Caco-2 (cell line): ENCODE data around the gene EPG5. TPM values are rescaled to one million over a fixed set of nuclear protein-coding genes. Genes with fewer than 3 reads are reported as not detected.

ENCODE experiments used
- Bru-seq: library from RNA; stranded (reverse); fragments of 400-500 nt; gene quantifications from one replicate; lab custom pipeline; 2021; lab: Mats Ljungman, UMichigan
- BruChase-seq, 2 experiments: library from RNA; stranded (reverse); fragments of 400-500 nt; gene quantifications; one replicate each; lab custom pipeline; 2021; lab: Mats Ljungman, UMichigan
- BruUV-seq: library from RNA; stranded (reverse); fragments of 400-500 nt; replicated peaks from 2 replicates; lab custom pipeline; 2021; lab: Mats Ljungman, UMichigan
- CTCF ChIA-PET: fragments of 300-600 bp; sonication (Branson Sonifier 250); formaldehyde crosslinking; loops from one replicate; lab custom pipeline; 2022; ENCODE audit warnings: antibody characterized with exemption; lab: Charles Lee
- POLR2A ChIA-PET: fragments of 300-600 bp; sonication (Branson Sonifier 250); formaldehyde crosslinking; loops from one replicate; lab custom pipeline; 2022; ENCODE audit warnings: antibody characterized with exemption; lab: Charles Lee
- DNase-seq, 2 experiments: peaks; one replicate each; pipeline versions ENCODE4 v3.0.0 to v3.0.0-alpha.2; 2020 to 2022
- H3K27me3 ChIP-seq: replicated peaks from 2 replicates; pipeline ENCODE4 v1.6.0; 2011; ENCODE audit warnings: low read length; ENCODE audit not compliant: control insufficient read depth, insufficient read depth
- H3K36me3 ChIP-seq: 2 replicates; pipeline ENCODE4 v1.5.1; 2011; ENCODE audit warnings: low read length; ENCODE audit not compliant: control insufficient read depth, insufficient read depth
- H3K4me1 ChIP-seq: fragments of 250-450 bp; sonication (Bioruptor Pico); 2 replicates; pipeline ENCODE4 v1.5.1; 2020; ENCODE audit warnings: mild to moderate bottlenecking
- H3K4me3 ChIP-seq: 2 replicates; pipeline ENCODE4 v1.5.1; 2011; ENCODE audit warnings: low read depth, mild to moderate bottlenecking, control low read depth, low read length
- H3K9me3 ChIP-seq: fragments of 250-450 bp; sonication (Bioruptor Pico); 2 replicates; pipeline ENCODE4 v1.5.1; 2020; ENCODE audit warnings: mild to moderate bottlenecking, moderate library complexity
- H3K27ac Mint-ChIP-seq: one replicate; pipeline ENCODE4 v1.8.0; 2022; ENCODE audit warnings: mixed read lengths; ENCODE audit not compliant: unreplicated experiment
- H3K27me3 Mint-ChIP-seq: one replicate; pipeline ENCODE4 v1.8.0; 2022; ENCODE audit warnings: mixed read lengths; ENCODE audit not compliant: insufficient read depth, unreplicated experiment
- H3K36me3 Mint-ChIP-seq: one replicate; pipeline ENCODE4 v1.8.0; 2022; ENCODE audit warnings: mild to moderate bottlenecking, mixed read lengths; ENCODE audit not compliant: insufficient read depth, unreplicated experiment
- H3K4me1 Mint-ChIP-seq: one replicate; pipeline ENCODE4 v1.8.0; 2022; ENCODE audit warnings: low read depth, mixed read lengths; ENCODE audit not compliant: unreplicated experiment
- H3K4me3 Mint-ChIP-seq: one replicate; pipeline ENCODE4 v1.8.0; 2022; ENCODE audit warnings: mild to moderate bottlenecking, moderate library complexity, mixed read lengths; ENCODE audit not compliant: unreplicated experiment
- H3K9me3 Mint-ChIP-seq: one replicate; pipeline ENCODE4 v1.8.0; 2022; ENCODE audit warnings: mixed read lengths; ENCODE audit not compliant: unreplicated experiment
- intact Hi-C: fragments of 100-400 bp; cut with micrococcal nuclease; formaldehyde crosslinking; loops from one replicate; pipeline ENCODE4 v1.10.0; 2022; ENCODE audit not compliant: unreplicated experiment
- long read RNA-seq: library from polyadenylated mRNA; stranded (forward); transcript quantifications from one replicate; pipeline ENCODE4 v2.0.0, GENCODE V29; 2022
- total RNA-seq: library from RNA; stranded (reverse); gene quantifications from 2 replicates; pipeline ENCODE4 v1.2.3, GENCODE V29; 2022
- TF ChIP-seq, protein P1 (sequence below), 2 experiments: fragments of 200-600 bp in 1 of 2; IDR thresholded peaks; 1 replicate in 1 of 2; 2 replicates in 1 of 2; pipeline versions ENCODE4 v1.5.1 to v1.8.0; 2011 to 2022; ENCODE audit warnings: antibody characterized with exemption in 1 of 2, control low read depth in 1 of 2, inconsistent platforms in 1 of 2, low read depth in 1 of 2, low read length in 1 of 2, mild to moderate bottlenecking in 1 of 2, moderate library complexity in 1 of 2; ENCODE audit not compliant: insufficient read depth in 1 of 2, severe bottlenecking in 1 of 2, unreplicated experiment in 1 of 2

The EPG5 gene, protein sequence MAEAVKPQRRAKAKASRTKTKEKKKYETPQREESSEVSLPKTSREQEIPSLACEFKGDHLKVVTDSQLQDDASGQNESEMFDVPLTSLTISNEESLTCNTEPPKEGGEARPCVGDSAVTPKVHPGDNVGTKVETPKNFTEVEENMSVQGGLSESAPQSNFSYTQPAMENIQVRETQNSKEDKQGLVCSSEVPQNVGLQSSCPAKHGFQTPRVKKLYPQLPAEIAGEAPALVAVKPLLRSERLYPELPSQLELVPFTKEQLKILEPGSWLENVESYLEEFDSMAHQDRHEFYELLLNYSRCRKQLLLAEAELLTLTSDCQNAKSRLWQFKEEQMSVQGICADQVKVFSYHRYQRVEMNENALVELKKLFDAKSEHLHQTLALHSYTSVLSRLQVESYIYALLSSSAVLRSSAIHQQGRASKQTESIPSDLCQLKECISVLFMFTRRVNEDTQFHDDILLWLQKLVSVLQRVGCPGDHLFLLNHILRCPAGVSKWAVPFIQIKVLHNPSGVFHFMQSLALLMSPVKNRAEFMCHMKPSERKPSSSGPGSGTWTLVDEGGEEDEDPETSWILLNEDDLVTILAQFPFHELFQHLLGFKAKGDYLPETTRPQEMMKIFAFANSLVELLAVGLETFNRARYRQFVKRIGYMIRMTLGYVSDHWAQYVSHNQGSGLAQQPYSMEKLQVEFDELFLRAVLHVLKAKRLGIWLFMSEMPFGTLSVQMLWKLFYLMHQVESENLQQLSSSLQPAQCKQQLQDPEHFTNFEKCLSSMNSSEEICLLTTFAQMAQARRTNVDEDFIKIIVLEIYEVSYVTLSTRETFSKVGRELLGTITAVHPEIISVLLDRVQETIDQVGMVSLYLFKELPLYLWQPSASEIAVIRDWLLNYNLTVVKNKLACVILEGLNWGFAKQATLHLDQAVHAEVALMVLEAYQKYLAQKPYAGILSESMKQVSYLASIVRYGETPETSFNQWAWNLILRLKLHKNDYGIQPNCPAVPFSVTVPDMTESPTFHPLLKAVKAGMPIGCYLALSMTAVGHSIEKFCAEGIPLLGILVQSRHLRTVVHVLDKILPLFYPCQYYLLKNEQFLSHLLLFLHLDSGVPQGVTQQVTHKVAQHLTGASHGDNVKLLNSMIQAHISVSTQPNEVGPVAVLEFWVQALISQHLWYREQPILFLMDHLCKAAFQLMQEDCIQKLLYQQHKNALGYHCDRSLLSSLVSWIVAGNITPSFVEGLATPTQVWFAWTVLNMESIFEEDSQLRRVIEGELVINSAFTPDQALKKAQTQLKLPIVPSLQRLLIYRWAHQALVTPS (N-terminal part only)
- 10.6 and 12.0 TPM in 2 replicates for total RNA-seq
- Bru-seq, nascent RNA: percentile 59 among the genes with signal in this experiment
- BruChase-seq, experiment 1, labeled RNA remaining after a 2-hour chase: percentile 61 among the genes with signal in this experiment
- percentile 58 among the genes with signal in this experiment for BruChase-seq, experiment 2, labeled RNA remaining after a 6-hour chase
- long read RNA-seq, partial matches to known transcripts: 0 of 1 reads
- long read RNA-seq, other reads (novel, unspliced or antisense): 1 of 1 reads

DNA sequence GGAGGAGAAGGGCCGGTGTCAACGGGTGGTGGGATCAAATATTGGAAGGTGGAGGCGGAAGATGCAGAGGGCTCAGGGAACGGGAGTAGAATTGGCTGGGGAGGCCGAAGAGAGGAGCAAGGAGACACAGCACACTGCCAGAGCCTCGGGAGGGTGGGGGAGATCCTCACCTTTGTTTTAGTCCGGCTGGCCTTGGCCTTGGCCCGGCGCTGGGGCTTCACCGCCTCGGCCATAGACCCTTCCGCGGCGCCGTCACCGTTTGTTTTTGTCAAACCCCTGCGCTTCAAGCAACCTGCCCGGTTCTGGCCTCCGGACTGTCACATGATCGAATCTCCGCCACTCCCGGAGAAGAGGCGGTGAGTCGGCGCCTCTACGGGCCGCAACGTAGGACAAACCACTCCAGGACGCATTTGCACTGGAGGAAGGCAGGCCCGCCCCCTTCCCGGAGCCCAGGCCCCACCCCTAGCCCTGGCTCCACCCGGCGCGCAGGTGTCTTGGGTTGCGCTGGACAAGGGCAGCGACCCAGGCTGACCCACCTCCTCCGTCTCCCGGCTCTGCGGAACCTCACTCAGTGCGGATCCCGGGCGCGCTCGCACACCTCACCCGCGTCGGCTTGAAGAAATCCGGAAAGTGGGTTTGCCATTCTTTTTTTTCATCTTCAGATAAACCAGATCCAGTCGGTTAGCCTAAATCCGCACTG lies at the start of gene EPG5:
TSS of gene EPG5 (minus strand) at position 323 of the 700 bp plus-strand sequence. CDS start at position 233, 90 bp downstream.
- no TSS peak for BruUV-seq
- Mint-ChIP-seq H3K27ac (peak within 1 kb of the TSS; percentile 92), H3K4me1 (no peaks in the 10 kb centered on the region)

DNA sequence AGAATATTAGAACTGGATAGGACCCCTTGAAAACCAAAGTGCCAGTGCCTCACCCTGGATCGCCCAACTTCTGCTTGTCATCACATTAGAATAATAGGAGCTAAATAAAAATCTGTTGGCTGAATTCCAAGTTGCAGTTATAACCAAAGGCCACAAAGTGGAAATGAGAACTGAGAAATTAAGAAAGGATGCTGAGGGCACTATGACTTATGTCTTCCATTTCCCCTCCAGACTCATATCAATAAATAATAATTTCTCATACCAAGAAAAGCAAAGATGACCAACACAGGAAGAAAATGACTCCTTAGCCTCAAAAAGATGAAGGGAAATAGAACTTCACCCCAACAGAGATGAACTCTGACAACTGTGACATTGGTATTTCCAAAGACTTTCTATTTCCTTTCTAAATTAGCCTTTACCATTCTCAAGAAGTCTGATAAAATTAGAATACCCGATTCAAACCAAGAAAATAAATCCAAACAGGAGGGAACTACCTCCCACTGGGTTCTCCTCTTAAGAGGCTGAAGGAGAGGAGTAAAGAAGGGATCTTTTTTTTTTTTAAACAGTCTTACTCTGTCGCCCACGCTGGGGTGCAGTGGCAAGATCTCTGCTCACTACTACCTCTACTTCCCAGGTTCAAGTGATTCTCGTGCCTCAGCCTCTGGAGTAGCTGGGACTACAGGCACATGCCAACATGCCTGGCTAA lies 46.5 kb upstream of the EPG5 start:
- DNase-seq: no peak
- Histone ChIP-seq H3K36me3 (no peaks in the 10 kb centered on the region), H3K9me3 (no peaks in the 10 kb centered on the region), H3K27me3 (no peaks in the 10 kb centered on the region), H3K4me1 (no peaks in the 10 kb centered on the region), H3K4me3 (no peak overlapping the region)
- intact Hi-C loops: no loop called here
- Mint-ChIP-seq H3K36me3 (no peaks in the 10 kb centered on the region), H3K27me3 (no peaks in the 10 kb centered on the region), H3K9me3 (no peaks in the 10 kb centered on the region), H3K4me1 (no peaks in the 10 kb centered on the region), H3K4me3 (no peak overlapping the region), H3K27ac (no peak overlapping the region)
- ChIA-PET POLR2A (no interaction called here), CTCF (no interaction called here)
- TF ChIP-seq, protein P1, sequence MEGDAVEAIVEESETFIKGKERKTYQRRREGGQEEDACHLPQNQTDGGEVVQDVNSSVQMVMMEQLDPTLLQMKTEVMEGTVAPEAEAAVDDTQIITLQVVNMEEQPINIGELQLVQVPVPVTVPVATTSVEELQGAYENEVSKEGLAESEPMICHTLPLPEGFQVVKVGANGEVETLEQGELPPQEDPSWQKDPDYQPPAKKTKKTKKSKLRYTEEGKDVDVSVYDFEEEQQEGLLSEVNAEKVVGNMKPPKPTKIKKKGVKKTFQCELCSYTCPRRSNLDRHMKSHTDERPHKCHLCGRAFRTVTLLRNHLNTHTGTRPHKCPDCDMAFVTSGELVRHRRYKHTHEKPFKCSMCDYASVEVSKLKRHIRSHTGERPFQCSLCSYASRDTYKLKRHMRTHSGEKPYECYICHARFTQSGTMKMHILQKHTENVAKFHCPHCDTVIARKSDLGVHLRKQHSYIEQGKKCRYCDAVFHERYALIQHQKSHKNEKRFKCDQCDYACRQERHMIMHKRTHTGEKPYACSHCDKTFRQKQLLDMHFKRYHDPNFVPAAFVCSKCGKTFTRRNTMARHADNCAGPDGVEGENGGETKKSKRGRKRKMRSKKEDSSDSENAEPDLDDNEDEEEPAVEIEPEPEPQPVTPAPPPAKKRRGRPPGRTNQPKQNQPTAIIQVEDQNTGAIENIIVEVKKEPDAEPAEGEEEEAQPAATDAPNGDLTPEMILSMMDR (IDR thresholded peaks at IDR 0.05; ENCODE audit: insufficient read depth in 1 of 2, low read depth in 1 of 2, low read length in 1 of 2, severe bottlenecking in 1 of 2, unreplicated experiment in 1 of 2): no peak
- BruUV-seq: no TSS peak

More for the DNA sequence above, at the start of gene EPG5:
- Histone ChIP-seq H3K36me3 (no peaks in the 10 kb centered on the region), H3K4me1 (no peaks in the 10 kb centered on the region), H3K27me3 (no peaks in the 10 kb centered on the region), H3K4me3 (peak within 1 kb of the TSS; percentile 69), H3K9me3 (no peaks in the 10 kb centered on the region)
- no peaks in the 10 kb centered on the region for H3K27me3 Mint-ChIP-seq
- CTCF ChIA-PET: no interaction called here
- no peaks in the 10 kb centered on the region for H3K36me3 Mint-ChIP-seq
- POLR2A ChIA-PET: no interaction called here
- peak within 1 kb of the TSS; percentile 99 for H3K4me3 Mint-ChIP-seq
- peak; percentile 93 to 94 for DNase-seq
- H3K9me3 Mint-ChIP-seq: no peaks in the 10 kb centered on the region
- intact Hi-C loops: loop anchor here (1.0 kb wide), 1 partner anchor 104 kb away; no protein-coding TSS in a partner anchor
- TF ChIP-seq, protein P1 (IDR thresholded peaks at IDR 0.05; ENCODE audit: insufficient read depth in 1 of 2, low read depth in 1 of 2, low read length in 1 of 2, severe bottlenecking in 1 of 2, unreplicated experiment in 1 of 2): no peak
